ENCODE results near the gene BNC2.

GRCh38 chr9:16754662-16755061 is 115.8 kb downstream of the BNC2 start:
- TF ChIP-seq CTCF (conservative IDR thresholded peaks at IDR 0.05; ENCODE audit: low read depth, low read length) (no peak), EZH2 (IDR thresholded peaks at IDR 0.05; ENCODE audit: low read length, unreplicated experiment) (no peak)
